Measurements from ENCODE around the gene UBAC2.
"Not testable (repeated sequence)": the region's sequence is repeated elsewhere in the genome, so short reads cannot be mapped to it uniquely, and the experiment has no call there.

UBAC2 gene

GRCh38 chr13:99404005-99404755 is 203.5 kb downstream of the UBAC2 start:
- no peak for DNase-seq

GRCh38 chr13:99405966-99406365 is 205.3 kb downstream of the UBAC2 start:
- DNase-seq: no peak

- DNase-seq: no peak
Observed at GRCh38 chr13:99406799-99407201, 206.1 kb downstream of the UBAC2 start.

- DNase-seq: no peak
Observed at GRCh38 chr13:99407906-99408702, 207.4 kb downstream of the UBAC2 start.

GRCh38 chr13:99408703-99409000 is 208.0 kb downstream of the UBAC2 start:
- DNase-seq: no peak

GRCh38 chr13:99409461-99410083 is 208.9 kb downstream of the UBAC2 start:
- not testable (repeated sequence) for DNase-seq

GRCh38 chr13:99410646-99411475 is 210.2 kb downstream of the UBAC2 start:
- not testable (repeated sequence) for DNase-seq

GRCh38 chr13:99412856-99413255 is 212.2 kb downstream of the UBAC2 start:
- DNase-seq: no peak

- DNase-seq: no peak
Observed at GRCh38 chr13:99414048-99414995, 213.7 kb downstream of the UBAC2 start.

GRCh38 chr13:99415014-99415650 is 214.5 kb downstream of the UBAC2 start:
- DNase-seq: no peak

- DNase-seq: no peak
Observed at GRCh38 chr13:99415851-99416331, 215.2 kb downstream of the UBAC2 start.

- no peak for DNase-seq
Observed at GRCh38 chr13:99416411-99417121, 215.9 kb downstream of the UBAC2 start.

- DNase-seq: no peak
Observed at GRCh38 chr13:99417201-99418102, 216.8 kb downstream of the UBAC2 start.

GRCh38 chr13:99418103-99418842 is 217.6 kb downstream of the UBAC2 start:
- no peak for DNase-seq

- no peak for DNase-seq
Observed at GRCh38 chr13:99418843-99419140, 218.1 kb downstream of the UBAC2 start.

- no peak for DNase-seq
Observed at GRCh38 chr13:99419591-99420243, 219.1 kb downstream of the UBAC2 start.

GRCh38 chr13:99421271-99421670 is 220.6 kb downstream of the UBAC2 start:
- DNase-seq: no peak

Measured in DMS 273 treated with DMSO at 0.1 percent for 48 hours (cell line).